GM04504 (cell line): Measurements from ENCODE around the gene KLHL22.

Experiments used
- DNase-seq: peaks from one replicate; pipeline ENCODE4 v3.0.0-alpha.2; 2012; ENCODE audit warnings: low read depth

KLHL22 gene

DNA sequence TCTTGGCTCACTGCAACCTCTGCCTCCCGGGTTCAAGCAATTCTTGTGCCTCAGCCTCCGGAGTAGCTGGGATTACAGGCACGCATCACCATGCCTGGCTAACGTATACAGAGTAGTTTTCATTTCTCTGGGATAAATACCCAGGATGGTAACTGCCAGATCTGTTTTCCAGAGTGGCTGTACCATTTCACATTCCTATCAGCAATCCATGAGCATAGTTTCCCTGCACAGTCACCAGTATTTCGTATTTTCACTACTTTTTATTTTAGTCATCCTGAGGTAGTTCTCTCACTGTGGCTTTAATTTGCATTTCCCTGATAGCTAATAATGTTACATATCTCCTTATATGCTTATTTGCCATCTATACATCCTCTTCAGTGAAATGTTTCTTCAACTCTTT lies 47.0 kb downstream of the KLHL22 start:
- no peak for DNase-seq

DNA sequence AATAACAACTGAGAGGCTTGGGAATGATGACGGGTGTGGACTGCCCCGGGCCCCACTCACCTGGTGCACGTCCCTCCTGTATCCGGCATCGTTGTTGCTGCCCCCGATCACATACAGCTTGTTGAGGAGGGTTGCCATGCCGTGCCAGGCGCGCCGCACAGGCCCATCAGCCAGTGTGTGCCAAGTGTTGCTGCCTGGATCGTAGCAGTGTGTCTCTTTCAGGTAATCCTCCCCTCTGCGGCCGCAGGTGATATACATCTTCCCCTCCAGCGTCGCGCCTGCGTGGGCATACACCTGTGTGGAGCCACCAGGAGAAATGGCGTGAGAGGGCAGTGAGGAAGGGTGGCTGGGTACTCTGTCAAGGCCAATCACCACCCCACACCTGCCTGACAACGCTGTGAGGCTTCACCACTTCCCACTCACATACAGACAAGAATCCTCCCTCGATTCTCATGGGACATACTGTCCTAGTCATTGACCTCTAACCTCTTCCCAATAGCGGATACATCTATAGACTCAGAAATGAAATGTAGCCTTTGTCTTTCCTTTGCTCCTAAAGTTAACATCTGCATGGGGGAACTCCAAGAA lies 49.1 kb downstream of the KLHL22 start:
- no peak for DNase-seq

DNA sequence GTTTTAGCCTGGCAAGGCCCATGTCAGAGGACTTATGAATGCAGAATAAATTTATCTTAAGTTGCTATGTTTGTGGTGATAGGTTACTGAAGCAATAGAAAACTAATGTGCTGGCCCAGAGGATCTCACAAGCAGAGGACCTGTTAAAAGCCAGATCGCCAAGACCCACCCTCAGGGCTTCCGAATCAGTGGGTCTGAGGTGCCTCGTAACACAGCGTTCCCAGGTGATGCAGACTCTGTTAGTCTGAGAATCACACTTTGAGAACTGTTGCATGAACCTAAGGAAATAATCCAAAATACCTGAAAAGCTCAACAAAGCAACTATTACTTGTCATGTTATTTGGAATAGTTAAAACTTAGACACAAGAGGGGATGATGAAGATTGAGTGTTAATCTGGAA lies 51.3 kb downstream of the KLHL22 start:
- no peak for DNase-seq

DNA sequence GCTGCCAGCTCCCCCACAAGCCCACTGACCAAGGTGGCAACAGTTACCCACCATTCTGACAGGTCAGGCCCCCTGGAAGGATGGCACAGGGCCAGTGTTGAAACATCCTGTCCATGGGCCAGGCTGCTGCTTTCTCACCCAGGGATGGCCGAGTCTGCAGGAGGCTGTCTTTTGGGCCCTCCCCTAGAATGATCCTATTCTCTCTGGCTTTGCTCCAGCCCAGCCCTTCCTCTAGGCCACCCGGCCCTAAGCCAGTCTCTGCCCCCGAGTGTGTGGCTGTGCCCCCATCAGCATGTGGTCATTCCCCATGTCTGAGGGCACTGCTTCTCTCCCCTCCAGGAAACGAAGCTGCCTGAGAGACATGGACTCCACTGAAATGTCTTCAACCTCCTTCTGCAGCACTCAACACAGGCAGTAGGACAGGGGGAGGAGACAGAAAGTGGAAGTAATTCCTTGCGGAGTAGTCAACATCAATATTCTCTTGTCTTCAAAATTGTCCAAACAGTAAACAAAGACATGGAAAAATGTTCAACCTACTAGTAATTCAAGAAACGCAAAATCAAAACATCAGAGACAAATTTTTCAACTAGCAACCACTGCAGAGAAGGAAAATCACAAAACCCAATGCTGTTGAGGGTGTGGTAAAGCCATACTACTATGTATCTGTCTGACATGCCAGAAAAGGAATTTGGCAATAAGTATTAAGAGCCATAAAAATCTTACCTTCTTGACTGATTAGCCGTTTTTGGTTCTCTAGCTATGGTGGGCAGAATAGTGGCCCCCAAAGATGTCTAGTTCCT lies 52.9 kb downstream of the KLHL22 start:
- DNase-seq = no peak

DNA sequence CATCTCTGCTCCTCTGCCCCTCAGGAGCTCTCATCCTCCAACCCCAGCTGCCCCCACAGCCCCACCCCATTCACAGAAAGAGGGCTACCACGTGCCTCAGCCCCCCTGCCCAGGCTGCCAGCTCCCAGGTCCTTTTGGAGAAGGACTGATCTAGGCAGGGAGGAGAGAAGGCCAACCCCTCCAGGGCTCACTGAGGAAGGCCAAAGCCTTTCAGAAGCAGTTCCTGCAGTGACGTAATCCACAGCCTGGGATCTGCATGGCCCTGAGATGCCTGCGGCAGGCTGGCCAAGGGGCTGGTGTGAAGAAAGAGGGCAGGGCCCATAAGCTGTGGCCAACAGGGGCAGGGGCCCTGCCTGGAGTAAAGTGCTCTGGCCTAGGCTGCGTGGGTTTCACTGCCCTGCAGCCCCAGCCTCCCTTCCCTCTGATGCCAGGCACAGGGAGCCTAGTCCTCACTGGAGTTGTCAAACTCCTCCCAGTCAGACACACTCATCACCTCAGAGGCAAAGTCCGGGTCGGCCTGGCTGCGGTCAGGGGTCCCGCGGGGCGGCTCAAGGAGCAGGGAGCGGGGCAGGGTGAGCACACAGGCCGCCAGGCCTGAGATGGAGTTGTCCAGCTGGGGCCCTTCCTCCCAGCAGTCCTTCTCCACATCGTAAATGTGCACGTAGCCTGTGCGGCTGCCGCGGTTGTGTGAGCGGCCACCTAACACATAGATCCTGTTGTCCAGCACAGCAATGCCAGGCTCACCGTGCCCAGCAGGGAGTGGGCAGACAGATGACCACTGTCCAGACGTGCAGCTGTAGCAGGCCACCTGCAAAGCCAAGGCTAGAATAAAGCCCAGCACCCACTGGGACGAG lies 53.7 kb downstream of the KLHL22 start:
- no peak for DNase-seq

DNA sequence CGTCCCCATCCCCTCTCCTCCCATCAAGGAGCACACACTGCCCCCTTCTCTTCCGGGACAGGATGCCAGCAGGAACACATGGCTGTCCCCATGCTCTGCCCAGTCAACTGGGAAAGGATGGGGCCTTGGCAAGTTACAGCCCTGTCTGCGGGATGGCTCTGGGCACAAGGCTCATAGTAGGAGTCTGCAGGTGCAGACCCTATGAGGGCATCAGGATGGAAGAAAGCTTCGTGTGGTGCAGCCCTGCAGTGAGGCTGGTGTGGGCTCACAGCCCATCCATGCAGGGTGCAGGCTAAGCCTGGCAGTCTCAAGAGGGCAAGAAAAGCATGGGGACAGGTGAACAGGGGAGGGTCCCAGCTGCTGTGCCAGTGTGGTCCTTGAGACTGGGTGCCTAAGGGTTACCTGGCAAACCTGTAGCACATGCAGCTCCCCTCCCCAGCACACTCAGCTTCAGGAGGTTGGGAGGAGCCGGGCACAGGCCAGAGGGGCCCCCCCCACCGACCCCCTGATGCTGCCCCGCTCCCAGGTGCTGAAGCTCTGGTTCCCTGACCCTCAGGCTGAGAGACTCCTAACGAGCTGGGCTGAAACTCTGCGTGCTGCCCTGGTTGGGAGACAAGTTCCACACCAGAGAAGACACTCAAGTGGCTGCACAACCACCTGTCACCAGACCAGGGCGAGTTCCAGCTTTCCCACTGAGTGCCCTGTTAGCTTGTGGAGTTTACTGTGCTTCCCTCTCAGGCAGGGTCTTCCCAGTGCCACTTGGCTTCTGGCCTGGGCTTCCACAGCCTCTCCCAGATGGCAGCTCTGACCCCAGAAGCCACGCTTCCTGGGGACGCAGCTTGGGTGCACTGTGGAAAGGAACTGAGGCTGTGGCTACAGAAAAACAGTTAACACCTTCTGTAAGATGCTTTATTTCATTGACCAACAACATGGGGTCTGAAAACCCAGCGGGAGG lies 54.7 kb downstream of the KLHL22 start:
- DNase-seq = no peak

DNA sequence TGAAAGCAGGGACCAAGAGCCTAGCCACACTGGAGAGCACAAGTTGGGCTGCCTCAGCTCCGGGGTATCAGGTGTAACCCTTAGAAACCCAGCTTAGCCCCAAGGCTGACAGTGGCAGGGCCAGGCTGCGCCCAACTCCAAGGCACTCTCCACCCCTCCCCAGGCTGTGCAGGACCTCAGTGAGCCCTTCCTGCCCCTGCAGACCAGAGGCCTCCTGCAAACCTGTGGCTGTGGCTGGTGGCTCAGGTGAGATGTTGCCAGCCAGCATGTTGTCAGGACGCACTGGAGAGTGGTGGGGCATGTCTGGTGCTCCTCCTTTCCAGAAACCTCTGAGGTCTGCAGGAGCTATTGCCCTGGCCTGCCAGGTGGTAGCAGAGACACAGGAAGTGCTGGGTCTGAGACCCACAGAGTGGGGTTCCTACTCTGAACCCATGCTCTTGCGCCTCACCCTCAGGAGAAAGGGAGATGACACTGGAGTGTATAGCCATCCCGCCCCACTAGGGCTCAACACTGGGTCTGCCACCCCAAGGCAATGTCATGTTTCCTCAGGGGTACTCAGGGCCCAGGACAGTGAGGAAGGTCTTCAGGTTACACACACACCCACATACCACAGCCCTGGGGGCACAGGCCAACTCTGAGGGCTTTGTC lies 55.5 kb downstream of the KLHL22 start:
- DNase-seq = no peak

DNA sequence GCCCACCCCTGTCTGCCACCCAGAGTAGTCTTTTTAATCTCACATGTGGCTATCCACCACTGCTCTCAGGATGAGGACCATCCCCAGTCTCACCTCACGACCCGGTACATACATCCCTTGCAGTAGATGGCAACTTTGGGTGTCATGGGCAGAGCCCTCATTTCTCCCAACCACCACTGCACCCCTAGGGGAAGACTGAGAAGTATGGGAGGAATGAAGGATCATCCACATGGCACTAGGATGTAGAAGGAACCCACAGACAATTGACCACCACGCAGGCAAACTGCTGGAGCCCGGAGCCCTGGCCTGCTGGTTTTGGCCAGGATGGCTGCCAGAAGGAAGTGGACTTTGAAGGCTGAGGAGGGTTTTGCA lies 56.1 kb downstream of the KLHL22 start:
- DNase-seq = no peak

DNA sequence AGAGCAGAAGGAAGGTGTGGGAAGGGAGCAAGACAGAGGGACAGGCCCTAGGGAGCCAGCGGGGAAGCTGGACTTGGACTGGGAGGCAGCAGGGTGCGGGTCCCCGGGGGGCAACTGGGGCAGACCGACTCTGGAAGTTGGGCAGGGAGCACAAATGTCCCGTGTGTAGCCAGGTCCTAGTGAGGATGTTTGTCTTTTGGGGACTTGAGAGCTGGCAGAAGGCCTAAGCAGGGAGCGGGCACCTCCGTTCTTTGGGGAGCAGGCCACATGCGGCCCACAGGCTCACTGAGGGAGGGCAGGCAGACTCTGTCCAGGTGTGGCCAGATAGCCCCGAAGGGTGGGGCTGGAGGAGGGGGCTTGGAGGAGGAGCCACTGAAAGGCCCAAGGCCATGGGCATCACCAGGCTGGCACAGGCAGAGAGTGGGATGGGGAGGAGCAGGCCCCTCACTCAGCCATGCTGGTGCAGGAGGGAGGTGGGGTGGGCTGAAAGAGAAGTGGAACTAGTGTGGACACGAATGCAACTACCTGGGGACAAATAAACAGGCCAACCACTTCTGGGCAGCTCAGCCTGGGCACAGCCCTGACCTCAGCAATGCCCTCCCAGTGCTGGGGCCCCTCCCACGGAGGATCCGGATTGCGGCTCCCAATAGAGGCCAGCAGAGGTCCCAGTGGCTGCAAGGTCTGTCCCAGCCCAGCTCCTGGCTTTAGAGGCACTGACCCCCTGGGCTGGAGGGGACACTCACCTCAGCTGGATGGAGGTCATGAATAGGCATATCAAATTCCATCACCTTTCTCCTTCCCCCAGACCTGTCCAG lies 56.7 kb downstream of the KLHL22 start:
- DNase-seq = no peak

DNA sequence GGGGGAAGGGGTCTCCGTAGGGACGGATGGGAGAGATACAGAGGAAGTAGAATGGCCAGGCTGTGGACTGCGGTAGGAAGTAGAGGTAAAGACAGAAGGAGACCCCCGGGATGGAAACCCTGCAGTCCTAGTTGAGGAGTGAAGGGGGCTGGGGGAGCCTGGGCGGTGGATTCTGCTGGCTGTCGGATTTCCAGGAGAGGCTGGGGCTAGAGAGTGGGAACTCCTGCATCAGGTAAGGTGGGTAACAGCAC lies 57.2 kb downstream of the KLHL22 start:
- no peak for DNase-seq

DNA sequence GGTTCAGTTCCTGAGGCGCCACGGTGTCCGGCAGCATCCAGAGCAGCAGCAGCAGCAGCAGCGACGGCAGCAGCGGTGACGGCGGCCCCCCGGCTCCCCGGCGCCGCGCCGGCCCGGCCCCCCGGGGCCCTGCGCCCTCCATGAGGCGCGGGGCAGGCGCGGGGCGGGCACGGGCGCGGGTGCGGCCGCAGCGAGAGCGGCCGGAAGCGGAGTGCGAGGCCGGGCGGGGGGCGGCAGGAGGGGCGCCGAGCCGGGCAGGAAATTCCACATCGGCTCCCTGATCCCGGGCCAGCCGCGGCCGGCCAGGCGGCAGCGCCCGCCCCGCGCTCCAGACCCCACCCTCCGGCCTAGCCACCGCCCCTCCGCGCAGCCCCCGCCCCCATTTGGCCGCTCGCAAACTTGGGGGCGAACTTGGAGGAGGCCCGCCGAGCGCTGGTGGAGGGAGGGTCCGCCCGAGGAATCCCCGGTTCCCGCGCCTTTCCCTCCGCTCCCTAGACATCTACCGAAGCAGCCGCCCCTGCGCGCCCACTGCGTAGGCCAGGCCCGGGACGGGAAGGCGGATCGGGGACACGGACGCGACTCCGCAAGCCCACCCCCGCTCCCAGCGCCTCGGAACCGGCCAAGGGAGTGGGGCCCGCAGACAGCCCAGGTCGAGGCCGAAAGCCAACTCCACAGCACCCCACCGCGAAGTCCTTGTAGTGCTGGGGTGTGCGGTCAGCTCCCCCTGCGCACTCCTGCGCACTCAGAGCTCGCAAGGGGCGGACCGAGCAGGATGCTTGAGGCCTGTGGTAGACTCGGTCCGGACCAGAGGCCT lies 57.8 kb downstream of the KLHL22 start, which contains the start of gene SCARF2:
Gene SCARF2 (minus strand): TSS at position 213 of the 814 bp plus-strand sequence. CDS start 71 bp downstream, at position 142.
- DNase-seq = peak; percentile 50

DNA sequence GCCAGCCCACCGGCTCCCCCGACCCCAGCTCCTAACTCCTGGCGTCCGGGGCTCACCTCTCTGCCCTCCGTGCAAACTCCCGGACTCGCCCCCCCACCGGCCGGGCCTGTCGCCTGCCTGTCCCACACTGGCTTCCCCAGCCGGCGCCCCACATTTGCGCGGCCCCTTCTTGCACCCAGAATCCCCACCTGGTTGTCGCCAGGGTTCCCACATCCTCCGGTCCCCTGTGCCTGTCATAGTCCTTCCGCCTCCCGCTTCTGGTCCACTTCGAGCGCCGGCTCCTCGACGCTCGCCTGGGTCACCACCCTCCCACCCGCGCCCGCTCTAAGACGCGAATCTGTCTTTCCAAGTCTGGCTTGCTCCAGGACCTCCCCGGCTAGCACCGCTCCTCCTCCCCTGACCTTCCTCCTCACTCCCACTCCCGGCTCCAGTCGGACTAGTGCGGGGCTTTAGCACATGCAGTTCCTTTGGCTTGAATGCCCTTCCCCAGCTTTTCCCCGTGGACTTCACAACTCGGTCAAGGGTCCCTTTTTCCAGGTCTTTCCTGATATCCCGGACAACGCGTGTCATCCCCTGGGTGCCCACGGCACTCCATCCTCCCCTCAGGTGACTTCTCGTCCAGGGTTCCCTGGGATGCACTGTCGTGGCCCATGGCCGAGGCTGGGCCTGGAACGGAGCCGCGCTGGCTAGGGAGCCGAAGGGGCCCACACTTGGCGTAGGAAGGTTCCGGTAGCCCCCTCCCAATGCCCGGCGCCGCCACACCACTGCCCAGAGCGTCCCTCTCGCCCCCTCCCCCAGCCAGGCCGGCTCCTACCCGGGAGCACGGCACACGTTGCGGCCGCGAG lies 58.6 kb downstream of the KLHL22 start:
- DNase-seq = no peak

DNA sequence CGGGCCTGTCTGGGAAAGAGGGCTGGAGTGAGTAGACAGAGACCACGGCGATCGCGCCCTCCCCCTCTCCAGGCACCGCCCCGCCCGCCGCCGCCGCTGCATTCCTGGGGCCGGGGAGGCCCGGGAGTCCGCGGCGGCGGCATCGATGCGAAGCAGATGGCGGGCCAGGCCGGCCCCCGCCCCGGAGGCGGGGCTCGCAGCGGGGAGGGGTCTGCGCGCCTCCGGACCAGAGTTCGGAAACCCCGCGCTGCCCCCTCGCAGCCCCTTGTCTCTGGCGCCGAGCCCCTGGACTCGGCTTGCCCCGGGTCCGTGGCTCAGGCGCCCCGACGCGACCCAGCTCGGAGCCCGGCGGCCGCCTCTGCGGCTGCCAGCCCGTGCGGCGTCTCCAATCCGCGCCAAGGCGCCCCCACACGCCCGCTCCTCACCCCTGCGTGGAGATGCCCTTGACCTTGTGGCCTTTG lies 59.3 kb downstream of the KLHL22 start:
- DNase-seq = peak; percentile 24

DNA sequence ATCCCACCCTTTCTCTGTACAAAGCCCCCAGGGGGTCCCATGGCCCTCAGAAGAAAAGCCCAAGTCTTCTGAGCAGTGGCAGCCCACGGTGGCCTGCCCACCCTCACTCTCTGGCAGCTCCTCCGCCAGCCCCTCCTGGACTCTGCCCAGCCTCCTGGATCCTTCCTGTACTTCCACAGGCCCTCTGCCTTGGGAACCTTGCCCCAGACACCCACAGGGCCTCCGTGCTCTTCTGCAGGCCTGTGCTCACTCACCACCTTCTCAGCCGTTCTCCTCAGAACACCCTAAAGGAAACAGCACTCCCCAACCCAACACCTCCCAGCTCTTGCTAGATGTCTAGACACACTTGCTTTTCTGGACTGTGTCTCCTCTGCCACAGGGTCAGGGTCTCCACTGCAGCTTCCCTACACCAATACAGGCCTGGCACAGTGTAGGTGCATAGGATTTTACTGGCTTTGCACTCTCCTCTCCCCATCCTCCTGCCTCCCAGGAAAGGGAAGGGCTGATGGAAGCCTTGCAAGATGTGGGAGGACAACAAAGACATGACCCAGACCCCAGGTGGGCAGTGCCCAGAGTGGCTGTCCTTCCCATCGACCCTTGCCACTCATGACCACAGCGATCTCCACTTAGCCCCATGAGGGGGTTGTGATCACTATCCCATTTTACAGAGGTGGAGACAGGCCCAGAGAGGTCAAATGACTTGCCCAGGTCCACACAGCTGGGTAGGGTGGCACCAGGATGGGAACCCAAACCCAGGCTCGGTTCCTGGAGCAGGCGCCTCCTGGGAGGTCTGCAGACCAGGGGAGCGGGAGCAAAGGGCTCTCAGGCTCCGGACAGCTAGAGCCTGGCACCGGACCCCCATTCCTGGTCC lies 59.9 kb downstream of the KLHL22 start:
- DNase-seq = no peak

DNA sequence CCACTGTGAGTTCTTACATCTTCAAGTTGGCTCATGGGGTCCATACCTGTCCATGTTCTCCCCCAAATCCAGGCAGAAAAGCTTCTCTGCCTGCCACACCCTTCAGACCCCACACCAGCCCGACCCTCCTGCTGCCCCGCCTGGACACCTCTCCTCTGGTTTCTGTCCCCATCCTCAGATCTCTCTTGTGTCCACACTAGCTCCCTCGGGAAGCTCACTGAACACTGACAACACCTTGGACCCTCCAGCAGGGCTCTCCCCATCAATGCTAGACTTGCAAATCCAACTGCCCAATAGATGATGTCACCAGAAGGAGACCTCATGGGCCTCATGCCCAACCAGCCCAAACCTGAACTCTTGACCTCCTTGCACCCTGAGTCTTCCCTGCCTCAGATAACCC lies 60.8 kb downstream of the KLHL22 start:
- DNase-seq = no peak

DNA sequence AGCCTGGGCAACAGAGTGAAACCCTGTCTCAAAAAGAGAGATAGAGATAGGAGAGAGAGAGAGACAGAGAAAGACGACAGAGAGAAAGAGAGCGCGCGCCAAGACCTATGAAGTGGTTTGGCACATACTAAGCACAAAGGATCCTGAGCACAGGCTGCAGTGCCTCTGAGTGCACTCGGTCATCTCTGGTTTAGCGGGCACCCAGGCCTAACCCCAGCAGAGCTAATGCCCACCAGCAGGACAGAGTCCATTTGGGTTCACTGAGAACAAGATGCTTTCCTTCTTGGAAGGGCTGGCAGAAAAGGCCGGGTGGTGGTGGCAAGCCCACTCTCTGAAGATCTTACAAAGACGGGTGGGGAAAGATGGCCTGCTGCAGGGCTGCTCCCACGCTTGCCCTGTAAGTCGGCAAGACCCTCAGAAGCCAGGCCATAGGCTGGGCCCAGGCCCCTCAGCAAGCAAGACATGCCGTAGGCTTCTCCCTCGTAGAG lies 61.3 kb downstream of the KLHL22 start:
- DNase-seq = no peak

DNA sequence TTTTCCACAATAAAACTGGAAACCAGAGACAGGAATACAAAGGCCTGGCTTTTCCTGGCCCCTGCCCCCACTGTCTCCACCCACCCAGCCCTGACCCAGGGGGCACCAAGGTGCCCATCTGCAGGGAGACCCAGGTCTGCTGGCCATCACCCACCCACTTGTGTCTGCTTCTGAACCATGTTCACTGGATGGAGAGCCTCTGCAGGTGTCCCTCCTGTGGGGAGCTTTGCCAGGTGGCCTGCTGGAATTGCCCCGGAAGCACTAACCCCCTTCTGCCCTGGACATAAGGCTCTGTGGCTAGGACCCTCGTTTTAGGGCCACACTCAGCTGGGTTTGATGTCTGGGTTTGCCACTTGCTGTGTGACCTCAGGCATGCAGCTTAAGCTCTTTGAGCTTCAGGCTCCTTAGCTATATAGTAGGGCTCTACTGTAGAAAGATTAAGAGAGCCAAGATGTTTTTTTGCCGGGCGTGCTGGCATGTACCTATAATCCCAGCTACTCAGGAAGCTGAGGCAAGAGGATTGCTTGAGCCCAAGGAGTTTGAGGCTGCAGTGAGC lies 61.8 kb downstream of the KLHL22 start:
- DNase-seq = no peak
